ENCODE results near the gene TAS1R3.
A peak's percentile ranks its signal among the peaks of the same experiment; 100 is the strongest.

Gene TAS1R3

DNA sequence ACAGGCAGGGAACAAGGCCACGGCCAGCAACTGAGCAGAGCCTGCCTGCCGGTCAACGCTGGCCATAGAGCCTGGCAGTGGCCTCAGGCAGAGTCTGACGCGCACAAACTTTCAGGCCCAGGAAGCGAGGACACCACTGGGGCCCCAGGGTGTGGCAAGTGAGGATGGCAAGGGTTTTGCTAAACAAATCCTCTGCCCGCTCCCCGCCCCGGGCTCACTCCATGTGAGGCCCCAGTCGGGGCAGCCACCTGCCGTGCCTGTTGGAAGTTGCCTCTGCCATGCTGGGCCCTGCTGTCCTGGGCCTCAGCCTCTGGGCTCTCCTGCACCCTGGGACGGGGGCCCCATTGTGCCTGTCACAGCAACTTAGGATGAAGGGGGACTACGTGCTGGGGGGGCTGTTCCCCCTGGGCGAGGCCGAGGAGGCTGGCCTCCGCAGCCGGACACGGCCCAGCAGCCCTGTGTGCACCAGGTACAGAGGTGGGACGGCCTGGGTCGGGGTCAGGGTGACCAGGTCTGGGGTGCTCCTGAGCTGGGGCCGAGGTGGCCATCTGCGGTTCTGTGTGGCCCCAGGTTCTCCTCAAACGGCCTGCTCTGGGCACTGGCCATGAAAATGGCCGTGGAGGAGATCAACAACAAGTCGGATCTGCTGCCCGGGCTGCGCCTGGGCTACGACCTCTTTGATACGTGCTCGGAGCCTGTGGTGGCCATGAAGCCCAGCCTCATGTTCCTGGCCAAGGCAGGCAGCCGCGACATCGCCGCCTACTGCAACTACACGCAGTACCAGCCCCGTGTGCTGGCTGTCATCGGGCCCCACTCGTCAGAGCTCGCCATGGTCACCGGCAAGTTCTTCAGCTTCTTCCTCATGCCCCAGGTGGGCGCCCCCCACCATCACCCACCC, at the start of gene TAS1R3:
Gene TAS1R3 (plus strand): TSS at position 213 of the 898 bp plus-strand sequence. CDS start 66 bp downstream, at position 279.
- peak within 1 kb of the TSS; percentile 68 for H3K4me3 Mint-ChIP-seq
- H3K4me1 Mint-ChIP-seq = peaks cover 11% of the 10 kb centered on the region
- H3K9me3 Mint-ChIP-seq = no peaks in the 10 kb centered on the region
- H3K27me3 Mint-ChIP-seq = no peaks in the 10 kb centered on the region
- peak; percentile 65 for ATAC-seq (ENCODE audit: low read depth)
- H3K36me3 Mint-ChIP-seq = no peaks in the 10 kb centered on the region
- no peak within 1 kb of the TSS for H3K27ac Mint-ChIP-seq
- DNase-seq (ENCODE audit: low spot score in 2 of 2) = no peak

DNA sequence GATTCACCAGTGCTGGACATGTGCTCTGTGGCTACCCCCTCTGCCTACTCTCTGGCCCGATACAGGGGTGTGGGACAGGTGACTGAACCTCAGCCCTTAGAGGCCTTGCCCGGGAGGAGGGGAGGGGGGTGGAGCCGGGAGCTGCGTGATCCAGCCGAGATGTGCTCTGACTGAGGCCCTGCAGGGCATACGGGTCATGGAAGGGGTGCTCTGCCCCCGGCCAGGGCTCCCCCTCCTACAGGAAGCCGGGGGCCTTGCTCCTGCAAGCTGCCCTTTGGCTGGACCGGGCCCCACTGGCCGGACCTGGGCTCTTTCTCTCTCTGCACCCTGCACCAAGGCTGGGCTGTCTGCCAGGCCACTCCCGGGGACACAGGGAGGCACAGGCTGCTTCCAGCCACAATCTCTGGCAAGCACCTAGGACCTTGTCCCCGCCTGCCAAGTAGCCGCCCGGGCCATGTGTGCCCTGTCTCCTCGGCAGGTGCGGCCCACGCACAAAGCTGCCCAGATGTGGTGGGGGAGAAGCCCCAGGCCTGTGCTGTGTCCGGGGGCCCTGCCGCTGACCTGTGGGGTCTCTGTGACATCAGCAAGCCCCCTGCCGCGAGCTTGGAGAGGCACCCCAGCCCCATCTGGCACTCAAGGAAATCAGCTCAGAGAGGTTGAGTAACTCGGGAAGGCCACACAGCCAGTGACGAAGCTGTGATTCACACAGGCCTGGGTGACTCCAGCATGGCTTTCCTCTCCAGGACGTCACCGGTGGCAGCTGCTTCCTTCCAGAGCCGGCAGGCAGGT, 49.4 kb upstream of the TAS1R3 start:
- Mint-ChIP-seq H3K9me3 (no peaks in the 10 kb centered on the region), H3K27ac (no peak overlapping the region), H3K36me3 (no peaks in the 10 kb centered on the region), H3K4me3 (no peak overlapping the region), H3K27me3 (peaks cover 5% of the 10 kb centered on the region), H3K4me1 (peaks cover 6% of the 10 kb centered on the region)
- DNase-seq (ENCODE audit: low spot score in 2 of 2) (no peak), ATAC-seq (ENCODE audit: low read depth) (no peak)

DNA sequence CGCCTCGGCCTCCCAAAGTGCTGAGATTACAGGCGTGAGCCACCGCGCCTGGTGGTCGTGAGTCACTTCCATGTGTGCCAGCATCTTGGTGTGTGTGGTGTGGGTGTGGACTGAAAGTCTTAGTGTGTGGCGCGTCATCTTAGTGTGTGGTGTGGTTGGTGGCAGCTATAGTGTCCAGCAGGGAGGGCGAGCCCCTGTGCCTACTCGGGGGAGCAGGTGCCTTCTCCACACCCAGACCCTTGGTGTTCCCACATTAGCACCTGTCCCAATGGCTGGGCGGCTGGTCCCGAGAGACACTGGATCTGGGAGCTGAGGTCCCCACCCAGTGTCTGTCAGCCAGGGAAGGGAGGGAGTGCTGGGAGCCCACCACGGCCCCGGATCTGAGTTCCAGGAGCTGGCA, 48.1 kb upstream of the TAS1R3 start:
- Mint-ChIP-seq H3K4me1 (peaks cover 6% of the 10 kb centered on the region), H3K4me3 (no peak overlapping the region), H3K9me3 (no peaks in the 10 kb centered on the region), H3K36me3 (no peaks in the 10 kb centered on the region), H3K27ac (no peak overlapping the region), H3K27me3 (peaks cover 5% of the 10 kb centered on the region)
- DNase-seq (ENCODE audit: low spot score in 2 of 2) = no peak
- ATAC-seq (ENCODE audit: low read depth) = no peak

DNA sequence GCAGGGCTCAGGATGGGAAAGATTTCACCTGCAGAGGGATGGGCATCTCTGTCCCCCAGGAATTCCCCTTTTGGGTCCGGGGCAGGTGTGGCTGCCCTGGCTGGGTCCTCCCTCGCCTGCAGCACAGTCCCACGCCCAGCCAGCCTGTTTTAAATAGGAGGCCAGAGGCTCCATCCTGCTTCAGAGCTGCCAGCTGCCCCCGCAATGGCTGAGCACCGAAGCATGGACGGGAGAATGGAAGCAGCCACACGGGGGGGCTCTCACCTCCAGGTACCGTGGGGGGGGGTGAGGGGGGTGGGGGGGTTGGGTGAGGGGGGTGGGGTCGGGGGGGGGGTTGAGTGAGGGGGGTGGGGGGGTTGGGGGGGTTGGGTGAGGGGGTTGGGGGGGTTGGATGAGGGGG, 47.3 kb upstream of the TAS1R3 start:
- peak; percentile 34 for ATAC-seq (ENCODE audit: low read depth)

DNA sequence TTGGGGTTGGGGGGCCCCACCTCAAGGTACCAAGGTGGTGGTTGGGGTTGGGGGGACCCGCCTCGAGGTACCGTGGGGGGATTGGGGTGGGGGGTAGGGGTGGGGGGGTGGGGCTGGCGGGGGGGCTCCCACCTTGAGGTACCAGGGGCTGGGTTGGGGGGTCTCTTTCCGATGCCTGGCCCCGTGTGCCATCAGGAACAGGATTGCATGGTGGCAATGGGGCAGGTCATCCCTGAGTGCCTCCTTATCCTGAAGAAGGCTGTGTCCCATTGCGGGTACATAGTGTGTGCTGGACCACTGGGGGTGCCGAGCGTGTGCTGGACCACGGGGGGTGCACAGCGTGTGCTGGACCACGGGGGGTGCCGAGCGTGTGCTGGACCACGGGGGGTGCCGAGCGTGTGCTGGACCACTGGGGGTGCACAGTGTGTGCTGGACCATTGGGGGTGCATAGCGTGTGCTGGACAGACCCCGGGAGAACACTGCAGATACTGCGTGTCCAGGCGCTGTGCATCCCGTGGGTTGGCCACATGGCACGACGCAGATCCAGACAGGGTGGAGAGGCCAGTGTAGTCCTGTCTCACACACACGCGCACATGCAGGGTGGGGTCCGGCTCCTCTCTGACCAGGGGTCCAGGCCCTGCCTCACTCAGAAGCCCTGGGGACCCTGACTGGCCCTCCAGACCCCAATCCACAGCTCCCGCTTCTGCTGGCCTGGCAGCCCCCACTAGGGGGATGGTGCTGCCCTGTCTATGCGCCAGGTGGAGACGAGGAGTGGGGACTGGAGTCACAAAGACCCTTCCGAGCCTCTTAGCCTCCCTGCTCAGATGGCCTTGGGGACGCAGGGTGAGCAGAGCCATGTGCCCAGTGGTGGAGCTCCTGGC, 46.6 kb upstream of the TAS1R3 start:
- Mint-ChIP-seq H3K27me3 (peaks cover 5% of the 10 kb centered on the region), H3K36me3 (no peaks in the 10 kb centered on the region), H3K4me3 (no peak overlapping the region), H3K4me1 (peaks cover 6% of the 10 kb centered on the region), H3K27ac (no peak overlapping the region), H3K9me3 (no peaks in the 10 kb centered on the region)
- ATAC-seq (ENCODE audit: low read depth) = no peak
- DNase-seq (ENCODE audit: low spot score in 2 of 2) = no peak

More for the DNA sequence above, 47.3 kb upstream of the TAS1R3 start:
- DNase-seq (ENCODE audit: low spot score in 2 of 2) = no peak
- H3K27ac Mint-ChIP-seq = no peak overlapping the region
- peaks cover 5% of the 10 kb centered on the region for H3K27me3 Mint-ChIP-seq
- no peaks in the 10 kb centered on the region for H3K9me3 Mint-ChIP-seq
- no peak overlapping the region for H3K4me3 Mint-ChIP-seq
- H3K4me1 Mint-ChIP-seq = peaks cover 6% of the 10 kb centered on the region
- H3K36me3 Mint-ChIP-seq = no peaks in the 10 kb centered on the region

DNA sequence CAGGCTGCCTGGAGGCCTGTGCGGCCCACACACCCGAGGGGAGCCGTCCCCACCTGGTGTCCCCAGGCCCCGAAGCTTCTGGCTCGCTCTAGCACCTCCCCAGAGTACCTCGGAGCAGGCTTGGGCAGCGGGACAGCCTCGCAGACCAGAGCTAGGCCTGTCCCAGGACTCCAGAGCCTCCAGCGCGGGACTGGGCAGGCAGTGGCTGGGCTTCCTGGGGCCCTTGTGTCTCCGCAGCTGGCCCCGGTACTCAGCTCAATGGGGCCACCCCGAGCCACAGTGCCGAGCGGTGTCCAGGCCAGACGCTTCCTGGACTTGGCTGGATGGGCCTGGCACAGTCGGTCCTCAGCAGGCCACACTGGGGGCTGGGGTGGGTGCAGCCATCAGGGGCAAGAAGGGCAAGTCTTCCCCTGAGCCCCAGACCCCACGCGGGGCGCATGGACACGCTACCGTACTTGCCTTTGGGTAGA, 45.9 kb upstream of the TAS1R3 start:
- DNase-seq (ENCODE audit: low spot score in 2 of 2) (no peak), ATAC-seq (ENCODE audit: low read depth) (no peak)
- peaks cover 7% of the 10 kb centered on the region for H3K27me3 Mint-ChIP-seq
- no peak overlapping the region for H3K27ac Mint-ChIP-seq
- no peaks in the 10 kb centered on the region for H3K9me3 Mint-ChIP-seq
- no peaks in the 10 kb centered on the region for H3K36me3 Mint-ChIP-seq
- peaks cover 8% of the 10 kb centered on the region for H3K4me1 Mint-ChIP-seq
- H3K4me3 Mint-ChIP-seq = no peak overlapping the region

DNA sequence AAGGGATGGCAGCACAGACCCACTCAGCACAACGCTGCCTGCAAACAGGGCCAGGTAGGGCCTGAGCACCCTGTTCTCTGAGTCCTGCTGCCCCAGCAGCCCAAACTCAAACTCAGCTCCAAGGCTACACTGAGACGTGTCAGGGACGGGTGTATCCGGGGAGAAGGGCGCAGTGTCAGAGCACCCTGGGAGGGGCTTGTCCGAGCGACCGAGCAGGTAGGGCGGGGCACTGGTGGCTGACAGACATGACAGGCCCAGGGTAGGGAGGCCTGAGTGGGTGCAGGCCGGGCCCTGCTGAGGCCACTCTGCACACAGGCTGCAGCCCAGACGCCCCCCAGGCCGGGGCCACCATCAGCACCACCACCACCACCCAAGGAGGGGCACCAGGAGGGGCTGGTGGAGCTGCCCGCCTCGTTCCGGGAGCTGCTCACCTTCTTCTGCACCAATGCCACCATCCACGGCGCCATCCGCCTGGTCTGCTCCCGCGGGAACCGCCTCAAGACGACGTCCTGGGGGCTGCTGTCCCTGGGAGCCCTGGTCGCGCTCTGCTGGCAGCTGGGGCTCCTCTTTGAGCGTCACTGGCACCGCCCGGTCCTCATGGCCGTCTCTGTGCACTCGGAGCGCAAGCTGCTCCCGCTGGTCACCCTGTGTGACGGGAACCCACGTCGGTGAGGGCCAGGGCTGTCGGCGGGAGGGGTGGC, 45.3 kb upstream of the TAS1R3 start:
- peaks cover 7% of the 10 kb centered on the region for H3K27me3 Mint-ChIP-seq
- ATAC-seq (ENCODE audit: low read depth) = no peak
- no peak for DNase-seq (ENCODE audit: low spot score in 2 of 2)
- H3K4me1 Mint-ChIP-seq = peaks cover 11% of the 10 kb centered on the region
- H3K36me3 Mint-ChIP-seq = no peaks in the 10 kb centered on the region
- H3K9me3 Mint-ChIP-seq = no peaks in the 10 kb centered on the region
- no peak overlapping the region for H3K4me3 Mint-ChIP-seq
- no peak overlapping the region for H3K27ac Mint-ChIP-seq

DNA sequence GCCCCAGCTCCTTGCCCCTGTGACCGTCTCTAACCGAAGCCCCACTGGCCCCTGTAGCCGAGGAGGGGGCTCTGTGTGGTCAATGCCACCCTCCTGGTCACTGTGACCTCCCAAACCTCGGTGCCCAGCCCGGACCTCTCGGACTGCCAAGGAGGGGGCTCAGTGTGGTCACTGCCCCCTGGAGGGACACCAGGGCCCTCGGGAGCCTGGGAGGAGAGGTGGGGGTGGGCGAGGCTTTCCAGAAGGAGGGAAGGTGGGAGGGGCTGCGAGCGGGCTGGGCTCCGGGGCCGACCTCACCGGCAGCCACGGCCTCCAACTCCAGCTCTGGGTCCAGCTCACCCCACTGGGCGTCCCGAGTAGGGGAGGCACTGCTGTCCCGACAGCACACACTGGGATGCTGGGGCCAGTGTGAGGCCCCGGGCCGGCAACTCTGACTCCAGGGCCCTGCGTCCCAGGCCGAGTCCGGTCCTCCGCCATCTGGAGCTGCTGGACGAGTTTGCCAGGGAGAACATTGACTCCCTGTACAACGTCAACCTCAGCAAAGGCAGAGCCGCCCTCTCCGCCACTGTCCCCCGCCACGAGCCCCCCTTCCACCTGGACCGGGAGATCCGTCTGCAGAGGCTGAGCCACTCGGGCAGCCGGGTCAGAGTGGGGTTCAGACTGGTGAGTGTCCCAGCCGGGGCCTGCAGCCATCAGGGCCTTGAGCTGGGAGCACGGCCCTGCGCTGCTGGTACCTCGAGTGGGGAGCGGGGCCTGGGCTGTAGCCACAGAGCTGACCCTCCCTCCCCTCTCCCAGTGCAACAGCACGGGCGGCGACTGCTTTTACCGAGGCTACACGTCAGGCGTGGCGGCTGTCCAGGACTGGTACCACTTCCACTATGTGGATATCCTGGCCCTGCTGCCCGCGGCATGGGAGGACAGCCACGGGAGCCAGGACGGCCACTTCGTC, 44.5 kb upstream of the TAS1R3 start:
- Mint-ChIP-seq H3K27me3 (peaks cover 7% of the 10 kb centered on the region), H3K27ac (no peak overlapping the region), H3K4me3 (no peak overlapping the region), H3K4me1 (peaks cover 11% of the 10 kb centered on the region), H3K9me3 (no peaks in the 10 kb centered on the region), H3K36me3 (no peaks in the 10 kb centered on the region)
- DNase-seq (ENCODE audit: low spot score in 2 of 2) = no peak
- no peak for ATAC-seq (ENCODE audit: low read depth)

DNA sequence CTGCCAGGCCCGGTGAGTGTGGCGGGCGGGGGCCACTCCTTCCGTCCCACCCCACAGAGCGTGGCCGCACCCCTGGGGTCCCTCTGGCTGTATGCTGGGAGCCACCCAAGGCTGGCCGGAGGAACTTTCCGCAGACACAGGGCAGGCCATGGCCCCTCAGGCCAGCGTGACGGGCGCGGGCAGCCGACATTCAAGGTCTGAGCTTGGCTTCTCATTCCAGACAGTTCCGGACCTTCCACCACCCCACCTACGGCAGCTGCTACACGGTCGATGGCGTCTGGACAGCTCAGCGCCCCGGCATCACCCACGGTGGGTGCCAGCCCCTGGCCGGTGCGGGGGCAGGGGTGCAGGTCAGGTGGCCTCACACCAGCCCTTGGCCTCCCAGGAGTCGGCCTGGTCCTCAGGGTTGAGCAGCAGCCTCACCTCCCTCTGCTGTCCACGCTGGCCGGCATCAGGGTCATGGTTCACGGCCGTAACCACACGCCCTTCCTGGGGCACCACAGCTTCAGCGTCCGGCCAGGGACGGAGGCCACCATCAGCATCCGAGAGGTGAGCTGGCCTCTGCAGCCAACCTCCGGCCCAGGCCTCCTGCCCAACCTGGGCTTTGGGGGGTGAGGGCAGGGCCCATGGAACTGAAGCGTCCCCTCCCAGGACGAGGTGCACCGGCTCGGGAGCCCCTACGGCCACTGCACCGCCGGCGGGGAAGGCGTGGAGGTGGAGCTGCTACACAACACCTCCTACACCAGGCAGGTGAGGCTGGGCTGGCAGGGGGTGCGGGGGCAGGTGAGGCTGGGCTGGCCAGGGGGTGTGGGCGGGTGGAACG, 43.6 kb upstream of the TAS1R3 start:
- H3K27me3 Mint-ChIP-seq = peaks cover 5% of the 10 kb centered on the region
- no peak overlapping the region for H3K27ac Mint-ChIP-seq
- H3K36me3 Mint-ChIP-seq = no peaks in the 10 kb centered on the region
- ATAC-seq (ENCODE audit: low read depth) = no peak
- no peak overlapping the region for H3K4me3 Mint-ChIP-seq
- H3K9me3 Mint-ChIP-seq = no peaks in the 10 kb centered on the region
- no peak for DNase-seq (ENCODE audit: low spot score in 2 of 2)
- peaks cover 17% of the 10 kb centered on the region for H3K4me1 Mint-ChIP-seq

DNA sequence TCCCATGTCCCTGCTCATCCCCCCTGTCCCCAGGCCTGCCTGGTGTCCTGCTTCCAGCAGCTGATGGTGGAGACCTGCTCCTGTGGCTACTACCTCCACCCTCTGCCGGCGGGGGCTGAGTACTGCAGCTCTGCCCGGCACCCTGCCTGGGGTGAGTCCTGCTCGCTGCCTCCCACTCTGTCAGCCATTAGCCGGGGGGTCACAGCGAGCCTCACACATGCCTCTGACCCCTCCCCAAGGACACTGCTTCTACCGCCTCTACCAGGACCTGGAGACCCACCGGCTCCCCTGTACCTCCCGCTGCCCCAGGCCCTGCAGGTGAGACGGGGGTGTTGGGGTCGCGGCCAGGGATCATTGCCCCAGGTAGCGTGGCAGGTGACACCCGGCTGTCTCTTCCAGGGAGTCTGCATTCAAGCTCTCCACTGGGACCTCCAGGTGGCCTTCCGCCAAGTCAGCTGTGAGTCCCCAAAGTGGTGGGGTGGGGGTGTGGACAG, 40.8 kb upstream of the TAS1R3 start:
- peaks cover 11% of the 10 kb centered on the region for H3K4me1 Mint-ChIP-seq
- peak; percentile 30 for ATAC-seq (ENCODE audit: low read depth)
- H3K27me3 Mint-ChIP-seq = peaks cover 2% of the 10 kb centered on the region
- no peaks in the 10 kb centered on the region for H3K9me3 Mint-ChIP-seq
- peak; percentile 57 to 69 for DNase-seq (ENCODE audit: low spot score in 2 of 2)
- peak overlapping the region; percentile 86 for H3K27ac Mint-ChIP-seq
- no peak overlapping the region for H3K4me3 Mint-ChIP-seq
- peaks cover 1% of the 10 kb centered on the region for H3K36me3 Mint-ChIP-seq

DNA sequence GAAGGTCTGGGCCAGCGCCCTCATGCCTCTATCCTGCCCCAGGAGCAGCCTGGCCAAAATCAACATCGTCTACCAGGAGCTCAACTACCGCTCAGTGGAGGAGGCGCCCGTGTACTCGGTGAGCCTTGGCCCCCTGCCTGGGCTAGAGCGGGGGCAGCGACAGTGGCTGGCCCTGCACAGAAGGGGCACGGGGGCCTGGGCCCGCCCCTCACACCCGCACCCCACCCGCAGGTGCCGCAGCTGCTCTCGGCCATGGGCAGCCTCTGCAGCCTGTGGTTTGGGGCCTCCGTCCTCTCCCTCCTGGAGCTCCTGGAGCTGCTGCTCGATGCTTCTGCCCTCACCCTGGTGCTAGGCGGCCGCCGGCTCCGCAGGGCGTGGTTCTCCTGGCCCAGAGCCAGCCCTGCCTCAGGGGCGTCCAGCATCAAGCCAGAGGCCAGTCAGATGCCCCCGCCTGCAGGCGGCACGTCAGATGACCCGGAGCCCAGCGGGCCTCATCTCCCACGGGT, 40.0 kb upstream of the TAS1R3 start:
- peaks cover 2% of the 10 kb centered on the region for H3K27me3 Mint-ChIP-seq
- no peaks in the 10 kb centered on the region for H3K9me3 Mint-ChIP-seq
- ATAC-seq (ENCODE audit: low read depth) (no peak), DNase-seq (ENCODE audit: low spot score in 2 of 2) (no peak)
- H3K27ac Mint-ChIP-seq = no peak overlapping the region
- H3K4me3 Mint-ChIP-seq = no peak overlapping the region
- H3K4me1 Mint-ChIP-seq = peaks cover 11% of the 10 kb centered on the region
- H3K36me3 Mint-ChIP-seq = peaks cover 1% of the 10 kb centered on the region

Measured in memory B cell (primary cell).